Measurements from ENCODE around the gene CAMTA1. TPM values are rescaled to one million over a fixed set of nuclear protein-coding genes. Genes with fewer than 3 reads are reported as not detected.

Gene CAMTA1
- polyA plus RNA-seq, 1 of the 3 experiments (the other 2 are of a cell fraction): 63.1 TPM

GRCh38 chr1:7192453-7192852 is 407.2 kb downstream of the CAMTA1 start:
- H3K9me3 ChIP-seq: no peaks in the 10 kb centered on the region
- no peaks in the 10 kb centered on the region for H3K9me2 ChIP-seq
- H3K4me3 ChIP-seq (ENCODE audit: low read depth in 2 of 2, low read length in 1 of 2): no peak overlapping the region
- peaks cover 0 to 3% of the 10 kb centered on the region in 2 experiments; a peak in 2 of 4 replicates for H3K4me1 ChIP-seq (ENCODE audit: control insufficient read depth in 1 of 2, insufficient read depth in 2 of 2, low read depth in 1 of 2, low read length in 1 of 2)
- POLR2A ChIA-PET: no interaction called here
- no peaks in the 10 kb centered on the region for H3K79me2 ChIP-seq (ENCODE audit: insufficient read depth)
- H3K36me3 ChIP-seq (replicated peaks in 1 of 2; ENCODE audit: control insufficient read depth in 1 of 2, insufficient read depth in 2 of 2, low read length in 1 of 2): no peaks in the 10 kb centered on the region
- no peak overlapping the region for H3K9ac ChIP-seq
- H2AFZ ChIP-seq (ENCODE audit: low read depth): no peak overlapping the region
- no peak overlapping the region for H3K27ac ChIP-seq (ENCODE audit: low read depth in 2 of 2, low read length in 1 of 2)
- no peaks in the 10 kb centered on the region for H3K27me3 ChIP-seq (ENCODE audit: insufficient read depth)
- no peaks in the 10 kb centered on the region for H4K20me1 ChIP-seq (ENCODE audit: insufficient read depth)
- no peak overlapping the region for H3K4me2 ChIP-seq
- no peaks in the 10 kb centered on the region for H3F3A ChIP-seq (replicated peaks; ENCODE audit: insufficient read depth)
- no peak for DNase-seq
- WGBS (ENCODE audit: low lambda C conversion rate): 74% methylated on average over 7 of the region's 10 CpGs
- no peak for TF ChIP-seq YY1 (IDR thresholded peaks at IDR 0.05; ENCODE audit: low read depth)
- no peak for TF ChIP-seq FOXM1 (IDR thresholded peaks at IDR 0.05; ENCODE audit: low read depth)
- TF ChIP-seq CTCF (IDR thresholded peaks at IDR 0.05): no peak
- no peak for TF ChIP-seq RAD21 (IDR thresholded peaks at IDR 0.05; ENCODE audit: low read length)
- CTCF ChIA-PET: interaction anchor here (2.2 to 4.6 kb wide), 2 partner anchors 16 to 150 kb away, joined by 8 to 24 read pairs; no protein-coding TSS in a partner anchor

DNA sequence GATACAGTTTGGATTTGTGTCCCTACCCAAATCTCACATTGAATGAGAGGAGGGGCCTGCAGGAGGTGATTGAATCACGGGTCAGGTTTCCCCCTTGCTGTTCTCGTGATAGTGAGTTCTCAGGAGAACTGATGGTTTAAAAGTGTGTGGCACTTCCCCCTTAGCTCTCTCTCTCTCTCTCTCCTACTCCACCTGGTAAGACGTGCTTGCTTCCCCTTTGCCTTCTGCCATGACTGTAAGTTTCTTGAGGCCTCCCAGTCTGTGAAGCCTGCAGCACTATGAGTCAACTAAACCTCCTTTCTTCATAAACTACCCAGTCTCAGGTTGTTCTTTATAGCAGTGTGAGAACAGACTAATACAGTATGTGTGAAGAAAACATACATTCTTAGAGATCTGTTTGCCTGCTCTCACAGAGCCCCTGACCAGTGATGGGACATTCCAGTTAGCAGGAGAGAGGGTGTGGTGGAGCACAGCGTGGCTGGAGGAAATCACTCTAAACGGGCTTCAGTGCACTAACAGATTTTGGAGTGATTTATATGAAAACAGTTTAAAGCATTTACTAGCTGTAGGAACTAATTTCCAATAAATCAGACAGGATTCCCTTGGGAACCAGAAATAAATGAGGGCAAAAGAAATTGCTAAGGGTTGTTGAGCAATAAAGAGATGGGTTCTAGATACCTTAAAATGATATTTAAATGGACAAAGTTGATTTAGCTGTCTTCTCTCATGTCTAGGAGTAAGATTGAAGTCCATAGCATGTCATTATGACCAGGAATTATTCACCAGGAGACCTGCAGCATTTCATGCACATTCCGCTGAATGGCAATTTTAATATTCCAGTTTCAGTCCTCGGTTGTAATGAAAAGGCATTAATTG is 411.0 kb downstream of the CAMTA1 start:
- no peaks in the 10 kb centered on the region for H3K9me3 ChIP-seq
- no peak overlapping the region for H3K27ac ChIP-seq (ENCODE audit: low read depth in 2 of 2, low read length in 1 of 2)
- no peaks in the 10 kb centered on the region for H3K27me3 ChIP-seq (ENCODE audit: insufficient read depth)
- 69% methylated on average over 7 of the region's 7 CpGs for WGBS (ENCODE audit: low lambda C conversion rate)
- H3F3A ChIP-seq (replicated peaks; ENCODE audit: insufficient read depth): no peaks in the 10 kb centered on the region
- POLR2A ChIA-PET: interaction anchor here (0.6 kb wide), 1 partner anchor 460 kb away, joined by 3 read pairs; no protein-coding TSS in a partner anchor
- CTCF ChIA-PET: interaction anchor here (1.0 to 3.0 kb wide), 4 partner anchors 9 to 154 kb away, joined by 3 to 12 read pairs (median 6); no protein-coding TSS in a partner anchor
- no peaks in the 10 kb centered on the region for H3K36me3 ChIP-seq (replicated peaks in 1 of 2; ENCODE audit: control insufficient read depth in 1 of 2, insufficient read depth in 2 of 2, low read length in 1 of 2)
- H3K4me1 ChIP-seq (ENCODE audit: control insufficient read depth in 1 of 2, insufficient read depth in 2 of 2, low read depth in 1 of 2, low read length in 1 of 2): peaks cover 0 to 3% of the 10 kb centered on the region in 2 experiments; a peak in 2 of 4 replicates
- no peaks in the 10 kb centered on the region for H3K9me2 ChIP-seq
- no peak for TF ChIP-seq FOSL2 (IDR thresholded peaks at IDR 0.05; ENCODE audit: borderline replicate concordance, low read depth)
- no peak overlapping the region for H3K9ac ChIP-seq
- H3K4me3 ChIP-seq (ENCODE audit: low read depth in 2 of 2, low read length in 1 of 2): no peak overlapping the region
- DNase-seq: no peak
- H4K20me1 ChIP-seq (ENCODE audit: insufficient read depth): no peaks in the 10 kb centered on the region
- H3K79me2 ChIP-seq (ENCODE audit: insufficient read depth): no peaks in the 10 kb centered on the region
- no peak overlapping the region for H3K4me2 ChIP-seq
- H2AFZ ChIP-seq (ENCODE audit: low read depth): no peak overlapping the region

DNA sequence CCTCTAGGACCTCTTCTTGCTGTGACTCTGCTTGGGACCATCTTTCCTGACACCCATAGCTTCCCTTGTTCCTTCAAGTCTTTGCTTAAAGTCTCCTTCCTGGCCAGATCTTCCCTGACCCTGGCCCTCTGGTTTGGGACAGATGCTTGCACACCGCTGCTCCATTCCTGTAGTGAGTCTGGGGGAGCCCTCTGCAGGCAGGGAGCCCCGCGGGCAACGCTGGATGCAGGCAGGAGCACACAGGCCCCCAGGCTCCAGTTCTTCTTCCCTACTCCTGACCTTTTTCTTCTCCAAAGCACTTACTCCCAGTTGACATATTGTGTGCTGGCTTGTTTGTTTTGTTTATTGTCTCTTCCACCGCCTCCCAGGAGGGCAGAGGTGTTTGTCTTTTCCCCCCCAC is 413.4 kb downstream of the CAMTA1 start:
- Histone ChIP-seq H3K79me2 (ENCODE audit: insufficient read depth) (no peaks in the 10 kb centered on the region), H3K4me1 (ENCODE audit: control insufficient read depth in 1 of 2, insufficient read depth in 2 of 2, low read depth in 1 of 2, low read length in 1 of 2) (no peaks in the 10 kb centered on the region), H3F3A (replicated peaks; ENCODE audit: insufficient read depth) (no peaks in the 10 kb centered on the region), H3K9ac (no peak overlapping the region), H3K9me2 (no peaks in the 10 kb centered on the region), H4K20me1 (ENCODE audit: insufficient read depth) (no peaks in the 10 kb centered on the region), H2AFZ (ENCODE audit: low read depth) (no peak overlapping the region), H3K4me2 (no peak overlapping the region), H3K36me3 (replicated peaks in 1 of 2; ENCODE audit: control insufficient read depth in 1 of 2, insufficient read depth in 2 of 2, low read length in 1 of 2) (no peaks in the 10 kb centered on the region), H3K4me3 (ENCODE audit: low read depth in 2 of 2, low read length in 1 of 2) (no peak overlapping the region), H3K27me3 (ENCODE audit: insufficient read depth) (no peaks in the 10 kb centered on the region), H3K27ac (ENCODE audit: low read depth in 2 of 2, low read length in 1 of 2) (no peak overlapping the region), H3K9me3 (no peaks in the 10 kb centered on the region)
- WGBS (ENCODE audit: low lambda C conversion rate): 86% methylated on average over 5 of the region's 5 CpGs
- TF ChIP-seq GATA2 (CRISPR knock-in tag; IDR thresholded peaks at IDR 0.05) (no peak), USF2 (IDR thresholded peaks at IDR 0.05; ENCODE audit: borderline replicate concordance, low read depth, low read length) (no peak), NFIC (IDR thresholded peaks at IDR 0.05; ENCODE audit: borderline replicate concordance) (no peak), PBX3 (IDR thresholded peaks at IDR 0.05) (no peak), ELF1 (IDR thresholded peaks at IDR 0.05) (no peak)
- no peak for DNase-seq
- ChIA-PET POLR2A (no interaction called here), CTCF (interaction anchor here (3.0 kb wide), 1 partner anchor 9 kb away, joined by 12 read pairs; no protein-coding TSS in a partner anchor)
